Omental fat pad (tissue), 4 donors: ENCODE results near the gene CILP2. TPM values are rescaled to one million over a fixed set of nuclear protein-coding genes. Genes with fewer than 3 reads are reported as not detected.

Source experiments
- ATAC-seq: fragments of 150-250 bp; one replicate; pipeline ENCODE4 v1.9.1; 2016; ENCODE audit warnings: mild to moderate bottlenecking, moderate library complexity; ENCODE audit not compliant: low FRiP score
- DNase-seq: peaks from one replicate; pipeline ENCODE4 v3.0.0-alpha.2; 2019; ENCODE audit warnings: low spot score
- CTCF ChIP-seq, 3 donors: fragments of 450-650 bp; IDR thresholded peaks; one replicate each; pipeline ENCODE4 v1.5.1; 2016 to 2017; ENCODE audit warnings: antibody characterized with exemption in 3 of 3, mild to moderate bottlenecking in 3 of 3, moderate library complexity in 2 of 3
- total RNA-seq, 4 donors: library from RNA; depleted of rRNA; stranded (reverse); fragments of >200 nt; gene quantifications; one replicate each; pipeline ENCODE4 v1.1.0, GENCODE V29; 2016

Gene CILP2
- total RNA-seq, 4 donors from 2014 or later = 0.28 to 2.2 (median 0.38) TPM

GRCh38 chr19:19554074-19555023, 16.3 kb downstream of the CILP2 start:
- TF ChIP-seq CTCF (IDR thresholded peaks at IDR 0.05) = no peak
- peak; percentile 58 for DNase-seq
- no peak for ATAC-seq

- no peak for TF ChIP-seq CTCF (IDR thresholded peaks at IDR 0.05)
- no peak for ATAC-seq
- DNase-seq = no peak
Observed at GRCh38 chr19:19558055-19558454, 20.0 kb downstream of the CILP2 start.

- ATAC-seq (no peak), DNase-seq (no peak)
- TF ChIP-seq CTCF (IDR thresholded peaks at IDR 0.05) = no peak
Observed at GRCh38 chr19:19558636-19559035, 20.6 kb downstream of the CILP2 start.

GRCh38 chr19:19559931-19560330, 21.9 kb downstream of the CILP2 start:
- DNase-seq = no peak
- TF ChIP-seq CTCF (IDR thresholded peaks at IDR 0.05) = no peak
- ATAC-seq = no peak

GRCh38 chr19:19561946-19562664, 24.0 kb downstream of the CILP2 start:
- DNase-seq (no peak), ATAC-seq (peak; percentile 26)
- no peak for TF ChIP-seq CTCF (IDR thresholded peaks at IDR 0.05)

GRCh38 chr19:19562665-19563347, 24.7 kb downstream of the CILP2 start:
- no peak for TF ChIP-seq CTCF (IDR thresholded peaks at IDR 0.05)
- ATAC-seq (peak; percentile 30), DNase-seq (no peak)
